ENCODE data around the gene RTN4R.

RTN4R gene

GRCh38 chr22:20226760-20227350 is 41.3 kb downstream of the RTN4R start:
- no peak for DNase-seq

- DNase-seq = no peak
Observed at GRCh38 chr22:20226077-20226716, 41.9 kb downstream of the RTN4R start.

DNA sequence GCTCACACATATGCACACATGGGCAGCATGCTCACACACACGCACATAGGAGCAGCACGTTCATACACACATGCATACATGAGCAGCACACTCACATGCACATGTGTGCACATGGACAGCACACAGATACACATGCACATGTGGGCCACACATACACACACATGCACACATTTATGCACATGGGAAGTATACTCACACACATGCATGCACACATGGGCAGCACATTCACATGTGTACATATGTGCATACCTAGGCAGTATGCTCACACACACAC is 42.5 kb downstream of the RTN4R start:
- no peak for DNase-seq

GRCh38 chr22:20224917-20225692 is 43.0 kb downstream of the RTN4R start:
- no peak for DNase-seq

GRCh38 chr22:20224256-20224626 is 43.9 kb downstream of the RTN4R start:
- DNase-seq = no peak

DNA sequence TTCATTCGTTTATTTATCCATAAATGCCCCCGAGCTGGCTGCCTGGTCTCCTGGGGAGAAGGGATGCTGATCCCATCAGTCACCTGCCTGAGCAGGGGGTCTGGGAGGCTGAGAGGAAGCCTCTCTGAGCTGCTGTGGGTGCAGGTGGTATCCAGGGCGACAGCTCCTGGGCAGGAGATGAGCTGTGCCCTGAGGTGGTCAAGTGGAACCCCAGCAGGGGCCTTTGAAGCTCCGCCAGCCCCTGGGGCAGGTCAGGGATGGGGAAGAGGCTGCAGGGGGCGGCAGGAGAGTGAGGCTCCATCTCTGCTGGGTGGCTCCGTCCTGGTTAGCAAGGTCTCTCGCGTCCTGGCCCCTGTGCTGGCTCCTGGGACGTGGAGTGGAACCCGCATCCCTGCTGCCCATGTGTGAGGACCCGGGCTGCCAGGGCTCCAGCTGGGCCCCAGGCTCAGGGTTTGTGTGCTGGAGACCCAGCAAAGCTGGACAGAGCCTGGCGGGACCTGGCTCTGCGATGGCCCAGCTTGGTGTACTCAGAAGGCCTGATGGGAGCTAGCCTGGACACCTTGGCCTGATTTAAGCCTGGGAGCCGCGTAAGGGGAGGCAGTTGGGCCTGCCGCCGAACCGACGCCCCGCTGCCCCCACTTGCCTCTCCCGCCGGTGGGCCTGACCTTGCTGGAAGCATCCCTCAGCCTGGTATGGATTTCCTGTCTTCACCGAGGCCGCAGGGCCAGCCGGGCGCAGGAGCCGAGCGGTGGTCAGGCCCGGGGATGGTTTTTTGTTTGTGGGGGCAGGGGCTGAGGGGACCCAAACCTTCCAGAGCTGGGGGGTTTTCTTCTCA is 44.5 kb downstream of the RTN4R start:
- DNase-seq = no peak

DNA sequence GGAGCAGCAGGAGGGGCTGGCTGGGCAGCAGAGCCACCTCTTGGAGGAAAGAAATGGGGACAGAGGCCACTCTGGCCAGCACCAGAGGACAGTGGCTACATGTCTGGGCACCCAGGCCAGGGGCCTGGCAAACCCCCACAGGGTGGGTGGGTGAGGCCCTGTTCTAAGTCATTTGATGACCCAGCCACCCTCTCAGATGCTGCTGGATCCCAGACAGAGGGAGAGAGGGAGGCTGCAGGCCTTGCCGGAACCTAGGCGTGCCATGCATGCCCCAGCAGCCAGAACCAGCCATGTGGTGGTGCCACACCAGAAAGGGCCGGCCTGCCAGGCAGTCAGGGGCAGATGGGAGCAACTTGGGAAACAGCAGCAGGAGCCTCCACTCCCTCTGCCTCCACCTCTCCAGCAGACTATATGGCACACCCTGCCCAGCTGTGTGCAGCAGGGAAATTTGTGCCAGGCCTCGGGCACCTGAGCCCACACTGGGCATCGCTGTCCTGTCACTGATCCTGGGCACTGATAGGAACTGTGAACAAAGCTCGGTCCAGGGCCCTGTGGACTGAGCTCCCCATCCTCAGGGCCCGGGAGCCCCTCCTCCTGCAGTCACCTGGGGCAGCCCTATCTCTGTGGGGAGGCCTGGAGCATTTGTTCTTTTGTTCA is 45.2 kb downstream of the RTN4R start:
- DNase-seq = no peak

- DNase-seq = no peak
Observed at GRCh38 chr22:20221421-20222340, 46.4 kb downstream of the RTN4R start.

- no peak for DNase-seq
Observed at GRCh38 chr22:20220629-20221026, 47.5 kb downstream of the RTN4R start.

- DNase-seq = peak; percentile 5
Observed at GRCh38 chr22:20219667-20220628, 48.2 kb downstream of the RTN4R start.

DNA sequence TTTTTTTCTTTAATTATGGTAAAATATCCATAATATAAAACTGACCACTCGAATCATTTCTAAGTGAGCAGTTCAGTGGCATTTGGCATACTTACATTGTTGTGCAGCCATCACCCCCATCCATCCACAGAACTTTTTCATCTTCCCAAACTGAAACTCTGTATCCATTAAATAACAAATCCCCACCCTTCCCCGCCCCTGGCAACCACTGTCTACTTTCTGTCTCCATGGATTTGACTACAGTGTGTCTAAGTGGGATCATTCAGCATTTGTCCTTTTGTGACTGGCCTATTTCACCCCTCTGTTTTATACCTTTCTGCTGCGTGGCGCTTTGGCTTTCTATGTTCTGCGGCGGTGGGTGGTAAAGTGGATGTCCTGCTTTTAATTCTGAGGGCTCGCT is 49.1 kb downstream of the RTN4R start:
- DNase-seq = no peak

DNA sequence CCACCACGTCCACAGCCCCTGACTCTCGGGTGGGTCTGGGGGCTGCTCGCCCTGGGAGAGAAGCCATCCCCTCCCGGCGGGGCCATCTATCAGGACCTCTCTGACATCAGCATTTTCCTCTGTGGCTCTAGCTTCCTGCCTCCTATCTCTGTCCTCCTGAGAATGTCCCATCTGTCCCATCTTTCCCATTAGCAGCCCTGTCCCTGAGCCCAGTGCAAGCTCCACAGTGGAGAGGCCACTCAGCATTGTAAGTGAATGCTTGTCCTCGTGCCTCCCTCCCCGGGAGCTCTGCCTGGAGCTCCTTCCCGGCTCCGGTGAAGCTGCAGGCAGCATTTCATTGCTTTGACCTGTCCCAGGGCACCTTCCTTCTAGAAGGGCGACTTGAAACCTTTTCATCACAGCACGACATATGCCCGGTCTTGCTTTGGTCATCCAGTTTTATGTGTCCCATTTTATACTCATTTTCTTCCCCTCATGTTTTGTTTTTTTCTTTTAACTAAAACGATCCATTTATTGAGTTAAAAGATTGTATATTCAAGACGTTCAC is 49.7 kb downstream of the RTN4R start:
- DNase-seq = no peak

DNA sequence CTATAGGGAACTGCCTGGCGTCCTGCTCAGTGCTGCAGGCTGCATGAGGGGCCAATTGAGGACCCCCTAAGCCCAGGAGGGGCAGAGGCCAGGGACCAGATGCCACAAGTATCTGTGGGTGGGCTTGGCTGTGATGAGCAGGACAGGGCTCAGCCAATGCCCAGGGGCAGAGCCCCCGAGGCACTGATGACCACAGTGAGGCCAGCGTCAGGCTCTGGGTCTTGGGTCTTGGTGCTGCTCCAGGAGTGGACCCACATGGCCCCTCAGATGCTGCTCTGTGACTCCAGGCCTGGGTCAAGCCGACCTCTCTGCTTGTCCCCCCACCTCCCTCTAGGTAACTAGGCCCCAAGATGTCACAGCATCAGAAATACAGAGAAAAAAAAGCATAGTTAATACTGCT is 50.6 kb downstream of the RTN4R start:
- no peak for DNase-seq

- no peak for DNase-seq
Observed at GRCh38 chr22:20216863-20217499, 51.1 kb downstream of the RTN4R start.

GRCh38 chr22:20215742-20216141 is 52.4 kb downstream of the RTN4R start:
- no peak for DNase-seq

- DNase-seq = no peak
Observed at GRCh38 chr22:20214853-20215252, 53.3 kb downstream of the RTN4R start.

- peak; percentile 83 for DNase-seq
Observed at GRCh38 chr22:20213833-20214708, 54.0 kb downstream of the RTN4R start.

DNA sequence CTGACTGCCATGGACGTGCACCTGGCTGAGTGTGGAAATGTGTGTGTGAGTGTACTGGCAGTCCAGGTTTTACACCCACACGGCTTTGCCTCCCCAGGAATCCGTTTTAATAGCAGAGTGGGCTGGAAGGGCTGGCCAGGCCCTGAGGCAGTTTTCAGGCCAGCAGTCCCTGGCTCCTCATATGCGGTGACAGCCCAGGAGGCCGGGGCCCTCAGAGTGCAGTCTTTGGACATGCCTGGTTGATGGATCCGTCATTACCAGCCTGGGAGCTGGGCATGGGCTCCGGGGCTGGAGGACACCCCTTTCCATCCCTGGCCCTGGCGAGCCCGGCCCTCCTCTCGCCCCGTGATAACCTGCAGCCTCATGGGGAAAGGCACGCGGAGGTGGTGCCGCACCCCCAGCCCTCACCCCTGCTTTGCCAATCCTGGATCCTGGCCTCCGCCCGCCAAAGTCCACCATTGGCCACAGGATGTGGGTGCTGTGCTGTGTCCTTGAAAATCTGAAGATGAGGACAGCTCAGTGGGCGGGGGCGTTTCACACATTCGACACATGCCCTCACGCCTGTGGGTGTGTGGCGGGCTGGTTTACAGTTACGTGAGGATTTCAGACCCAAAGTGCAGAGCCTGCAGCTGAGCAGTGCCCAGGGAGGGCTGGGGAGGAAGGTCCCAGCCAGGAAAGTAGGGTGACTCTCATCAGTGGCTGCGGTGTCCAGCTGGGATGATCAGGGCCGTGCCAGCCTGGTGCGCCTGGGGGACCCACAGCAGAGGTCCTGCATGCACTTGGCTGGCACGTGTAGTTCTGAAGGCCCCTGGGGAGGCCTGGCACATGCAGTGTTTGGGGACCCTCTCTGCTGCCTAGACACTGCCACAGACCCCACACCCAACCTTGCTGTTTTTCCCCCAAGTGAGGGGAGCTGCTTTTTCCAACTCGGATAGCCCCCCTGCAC is 55.1 kb downstream of the RTN4R start:
- DNase-seq = no peak

Measured in NCI-H2171 treated with DMSO at 0.1 percent for 48 hours (cell line).